Measurements from ENCODE around the gene TGFBR3. TPM values are rescaled to one million over a fixed set of nuclear protein-coding genes. Genes with fewer than 3 reads are reported as not detected.
"Not testable (repeated sequence)": the region's sequence is repeated elsewhere in the genome, so short reads cannot be mapped to it uniquely, and the experiment has no call there.

Gene TGFBR3
- total RNA-seq, 2 experiments from 2014 or later, result 5.5 to 7.5 TPM

GRCh38 chr1:91672601-91673161, 213.3 kb downstream of the TGFBR3 start:
- Mint-ChIP-seq H3K27ac (peak overlapping the region; percentile 75), H3K4me3 (no peak overlapping the region), H3K9me3 (peaks cover 2% of the 10 kb centered on the region), H3K36me3 (ENCODE audit: low read depth) (no peaks in the 10 kb centered on the region), H3K27me3 (peaks cover 1% of the 10 kb centered on the region), H3K4me1 (ENCODE audit: low read depth) (peaks cover 26% of the 10 kb centered on the region)
- ChIA-PET CTCF (interaction anchor here (0.6 to 0.7 kb wide), 2 partner anchors 160 to 1849 kb away, joined by 3 to 4 read pairs; no protein-coding TSS in a partner anchor), POLR2A (interaction anchor here (0.6 to 1.2 kb wide), 3 partner anchors 11 to 87 kb away, joined by 3 to 4 read pairs (median 3); no protein-coding TSS in a partner anchor)
- TF ChIP-seq CTCF (IDR thresholded peaks at IDR 0.05), result no peak
- ATAC-seq (peak; percentile 78), DNase-seq (peak; percentile 28)
- intact Hi-C loops (cut with micrococcal nuclease), result no loop called here

DNA sequence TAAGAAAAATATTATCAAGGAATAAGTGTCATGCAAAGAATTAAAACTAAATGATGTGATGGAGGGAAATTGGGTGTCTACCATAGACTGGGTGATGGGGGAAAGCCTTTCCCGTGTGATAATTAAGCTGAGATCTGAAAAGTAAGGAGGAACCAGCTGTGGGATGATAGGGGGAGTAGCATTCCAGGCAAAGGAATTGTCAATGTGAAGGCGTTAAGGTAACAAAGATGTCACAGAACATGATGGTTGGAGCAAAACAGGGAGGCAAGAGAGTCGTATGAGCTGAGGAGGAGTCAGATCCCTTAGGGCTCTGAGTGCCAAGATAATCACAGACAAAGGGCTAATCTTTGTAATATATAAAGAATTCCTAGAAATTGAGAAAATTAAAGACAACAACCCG, 215.2 kb downstream of the TGFBR3 start:
- peaks cover 2% of the 10 kb centered on the region for H3K9me3 Mint-ChIP-seq
- H3K36me3 Mint-ChIP-seq (ENCODE audit: low read depth), result no peaks in the 10 kb centered on the region
- peaks cover 1% of the 10 kb centered on the region for H3K27me3 Mint-ChIP-seq
- H3K4me3 Mint-ChIP-seq, result no peak overlapping the region
- intact Hi-C loops (cut with micrococcal nuclease), result no loop called here
- no peak overlapping the region for H3K27ac Mint-ChIP-seq
- ChIA-PET POLR2A (no interaction called here), CTCF (no interaction called here)
- no peak for DNase-seq
- H3K4me1 Mint-ChIP-seq (ENCODE audit: low read depth), result peaks cover 26% of the 10 kb centered on the region
- no peak for TF ChIP-seq CTCF (IDR thresholded peaks at IDR 0.05)
- no peak for ATAC-seq

DNA sequence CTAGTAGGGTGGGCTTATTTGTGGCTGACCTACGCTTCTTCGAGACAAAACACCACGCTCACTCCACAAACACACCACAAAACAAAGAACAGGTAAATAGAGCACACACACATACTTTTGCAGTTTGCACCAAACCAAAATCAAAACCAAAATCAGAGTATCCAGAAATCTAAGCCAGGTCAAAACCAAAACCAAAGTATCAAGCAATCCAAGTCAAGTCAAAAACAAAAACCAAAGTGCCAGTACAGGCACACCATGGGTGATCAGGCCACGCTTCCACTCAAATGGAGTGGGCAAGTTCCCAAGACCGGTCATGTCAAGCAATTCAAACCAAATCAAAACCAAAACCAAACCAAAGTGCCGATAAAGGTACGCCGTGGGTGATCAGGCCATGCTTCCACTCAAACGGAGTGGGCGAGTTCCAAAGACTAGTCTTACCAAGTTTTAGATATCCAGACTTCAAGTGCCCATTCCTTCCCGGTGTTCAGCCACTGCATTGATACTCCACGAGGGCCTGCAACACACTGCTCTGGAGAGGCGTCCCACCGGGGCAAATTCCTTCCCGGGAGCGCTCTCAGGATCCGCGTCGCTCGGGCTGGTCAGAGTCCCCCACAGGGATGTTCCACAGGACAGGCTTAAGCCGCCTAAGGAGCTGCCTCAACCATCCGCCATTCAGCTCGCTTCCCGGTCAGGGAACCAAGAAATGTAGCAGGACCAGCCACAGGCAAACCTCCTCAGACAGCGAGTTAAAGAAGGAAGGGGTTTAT, 216.2 kb downstream of the TGFBR3 start:
- Mint-ChIP-seq H3K36me3 (ENCODE audit: low read depth) (no peaks in the 10 kb centered on the region), H3K4me3 (no peak overlapping the region), H3K27ac (no peak overlapping the region), H3K9me3 (peaks cover 2% of the 10 kb centered on the region), H3K4me1 (ENCODE audit: low read depth) (peaks cover 26% of the 10 kb centered on the region), H3K27me3 (peaks cover 1% of the 10 kb centered on the region)
- no peak for ATAC-seq
- TF ChIP-seq CTCF (IDR thresholded peaks at IDR 0.05), result no peak
- ChIA-PET POLR2A (no interaction called here), CTCF (no interaction called here)
- intact Hi-C loops (cut with micrococcal nuclease), result no loop called here
- no peak for DNase-seq

DNA sequence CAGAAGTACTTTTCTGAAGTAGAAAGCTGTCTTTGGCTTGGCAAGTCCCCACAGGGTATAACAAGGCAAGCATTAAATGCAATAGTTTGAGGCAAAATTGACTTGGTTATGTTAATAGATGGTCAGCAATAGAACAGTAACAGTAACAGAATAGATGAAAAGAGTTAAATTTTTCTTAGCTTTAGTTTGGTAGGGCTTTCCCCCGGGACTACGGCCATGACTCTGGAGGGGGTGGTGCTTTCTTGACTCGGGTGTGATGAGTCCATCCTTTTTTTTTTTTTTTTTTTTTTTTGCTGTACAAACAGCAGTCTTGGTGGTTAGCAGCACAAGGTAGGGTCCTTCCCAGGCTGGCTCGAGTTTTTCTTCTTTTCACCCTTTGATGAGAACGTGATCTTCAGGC, 219.3 kb downstream of the TGFBR3 start:
- ATAC-seq; H3K27ac Mint-ChIP-seq; H3K4me1 Mint-ChIP-seq (ENCODE audit: low read depth); intact Hi-C loops (cut with micrococcal nuclease); DNase-seq; H3K4me3 Mint-ChIP-seq; H3K9me3 Mint-ChIP-seq; H3K36me3 Mint-ChIP-seq (ENCODE audit: low read depth); CTCF ChIA-PET; H3K27me3 Mint-ChIP-seq: not testable (repeated sequence)
- POLR2A ChIA-PET, result interaction anchor here (1.0 kb wide), 1 partner anchor 119 kb away, joined by 3 read pairs; no protein-coding TSS in a partner anchor

DNA sequence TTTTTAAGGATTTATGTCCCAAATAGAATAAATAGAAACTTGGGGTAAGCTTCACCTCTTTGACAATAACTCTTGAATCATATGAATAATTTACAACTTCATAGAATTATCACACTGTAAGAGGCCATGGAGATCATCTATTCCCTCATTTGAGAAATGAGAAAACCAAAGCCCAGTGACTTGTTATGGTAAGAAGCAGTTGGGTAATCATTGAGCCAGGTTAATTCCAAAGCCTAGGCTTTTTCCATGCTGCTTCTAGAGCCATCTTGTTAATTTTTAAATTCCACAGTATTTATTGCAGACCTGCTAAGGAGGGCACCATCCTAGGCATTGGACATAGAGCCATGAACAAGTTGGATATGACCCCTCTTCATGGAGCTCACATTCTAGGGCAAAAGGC, 224.8 kb downstream of the TGFBR3 start:
- Mint-ChIP-seq H3K27me3 (no peaks in the 10 kb centered on the region), H3K4me3 (no peak overlapping the region), H3K36me3 (ENCODE audit: low read depth) (no peaks in the 10 kb centered on the region), H3K4me1 (ENCODE audit: low read depth) (no peaks in the 10 kb centered on the region), H3K9me3 (peaks cover 14% of the 10 kb centered on the region), H3K27ac (no peak overlapping the region)
- ATAC-seq, result no peak
- no peak for DNase-seq
- TF ChIP-seq CTCF (IDR thresholded peaks at IDR 0.05), result no peak
- CTCF ChIA-PET, result no interaction called here
- POLR2A ChIA-PET, result interaction anchor here (1.1 kb wide), 2 partner anchors 11 to 12 kb away, joined by 4 read pairs; no protein-coding TSS in a partner anchor
- intact Hi-C loops (cut with micrococcal nuclease), result no loop called here

Measured in activated CD8-positive, alpha-beta T cell treated with anti-CD3 and anti-CD28 coated beads for 36 hours (primary cell).